IPS-18a (cell line): ENCODE data around the gene MYOZ3.

Experiments
- H3K27ac ChIP-seq: one replicate; pipeline ENCODE4 v1.5.1; 2013; ENCODE audit warnings: low read length
- H3K27me3 ChIP-seq: one replicate; pipeline ENCODE4 v1.6.1; 2013; ENCODE audit warnings: mild to moderate bottlenecking, low read length; ENCODE audit not compliant: control insufficient read depth, insufficient read depth
- H3K36me3 ChIP-seq: one replicate; pipeline ENCODE4 v1.6.1; 2013; ENCODE audit warnings: low read depth, low read length; ENCODE audit not compliant: control insufficient read depth
- H3K4me1 ChIP-seq: one replicate; pipeline ENCODE4 v1.6.1; 2013; ENCODE audit warnings: low read depth, low read length; ENCODE audit not compliant: control insufficient read depth
- H3K4me3 ChIP-seq: one replicate; pipeline ENCODE4 v1.5.1; 2013; ENCODE audit warnings: low read length
- H3K9ac ChIP-seq: one replicate; pipeline ENCODE4 v1.6.1; 2013; ENCODE audit warnings: mild to moderate bottlenecking, low read length, moderate library complexity
- H3K9me3 ChIP-seq: one replicate; pipeline ENCODE4 v1.6.1; 2013; ENCODE audit warnings: low read depth, low read length; ENCODE audit not compliant: control insufficient read depth

The MYOZ3 gene

GRCh38 chr5:150647275-150648251 lies 13.5 kb upstream of the MYOZ3 start:
- Histone ChIP-seq H3K9me3 (no peaks in the 10 kb centered on the region), H3K4me1 (peaks cover 16% of the 10 kb centered on the region), H3K4me3 (no peak overlapping the region), H3K27ac (no peak overlapping the region), H3K9ac (no peak overlapping the region), H3K36me3 (no peaks in the 10 kb centered on the region), H3K27me3 (no peaks in the 10 kb centered on the region)

GRCh38 chr5:150648294-150649107 lies 12.6 kb upstream of the MYOZ3 start:
- H3K9me3 ChIP-seq = no peaks in the 10 kb centered on the region
- H3K27ac ChIP-seq = no peak overlapping the region
- no peaks in the 10 kb centered on the region for H3K27me3 ChIP-seq
- H3K4me1 ChIP-seq = peaks cover 16% of the 10 kb centered on the region
- H3K36me3 ChIP-seq = no peaks in the 10 kb centered on the region
- no peak overlapping the region for H3K9ac ChIP-seq
- H3K4me3 ChIP-seq = no peak overlapping the region

- Histone ChIP-seq H3K9ac (no peak overlapping the region), H3K27me3 (no peaks in the 10 kb centered on the region), H3K4me3 (no peak overlapping the region), H3K36me3 (no peaks in the 10 kb centered on the region), H3K9me3 (no peaks in the 10 kb centered on the region), H3K4me1 (peaks cover 13% of the 10 kb centered on the region), H3K27ac (no peak overlapping the region)
Observed at GRCh38 chr5:150649108-150650020, 11.7 kb upstream of the MYOZ3 start.

GRCh38 chr5:150650021-150651006 lies 10.7 kb upstream of the MYOZ3 start:
- Histone ChIP-seq H3K27ac (no peak overlapping the region), H3K9ac (no peak overlapping the region), H3K4me3 (no peak overlapping the region), H3K36me3 (no peaks in the 10 kb centered on the region), H3K4me1 (peaks cover 4% of the 10 kb centered on the region), H3K9me3 (no peaks in the 10 kb centered on the region), H3K27me3 (no peaks in the 10 kb centered on the region)

GRCh38 chr5:150651382-150651781 lies 9.7 kb upstream of the MYOZ3 start:
- H3K27me3 ChIP-seq = no peaks in the 10 kb centered on the region

GRCh38 chr5:150651924-150652671 lies 9.0 kb upstream of the MYOZ3 start:
- Histone ChIP-seq H3K27ac (no peak overlapping the region), H3K27me3 (peaks cover under 1% of the 10 kb centered on the region), H3K9ac (no peak overlapping the region), H3K9me3 (no peaks in the 10 kb centered on the region), H3K4me1 (peaks cover 3% of the 10 kb centered on the region), H3K36me3 (no peaks in the 10 kb centered on the region), H3K4me3 (no peak overlapping the region)

More at GRCh38 chr5:150651382-150651781, 9.7 kb upstream of the MYOZ3 start:
- H3K9me3 ChIP-seq = no peaks in the 10 kb centered on the region
- H3K27ac ChIP-seq = no peak overlapping the region
- no peaks in the 10 kb centered on the region for H3K36me3 ChIP-seq
- peaks cover 3% of the 10 kb centered on the region for H3K4me1 ChIP-seq
- H3K4me3 ChIP-seq = no peak overlapping the region
- H3K9ac ChIP-seq = no peak overlapping the region

GRCh38 chr5:150653145-150653761 lies 7.8 kb upstream of the MYOZ3 start:
- Histone ChIP-seq H3K9ac (no peak overlapping the region), H3K9me3 (no peaks in the 10 kb centered on the region), H3K4me3 (no peak overlapping the region), H3K27me3 (peaks cover 4% of the 10 kb centered on the region), H3K4me1 (peaks cover 3% of the 10 kb centered on the region), H3K36me3 (no peaks in the 10 kb centered on the region), H3K27ac (no peak overlapping the region)

GRCh38 chr5:150653762-150654556 lies 7.1 kb upstream of the MYOZ3 start:
- Histone ChIP-seq H3K36me3 (no peaks in the 10 kb centered on the region), H3K9ac (no peak overlapping the region), H3K9me3 (no peaks in the 10 kb centered on the region), H3K4me3 (no peak overlapping the region), H3K27ac (no peak overlapping the region), H3K27me3 (peaks cover 4% of the 10 kb centered on the region), H3K4me1 (peaks cover 3% of the 10 kb centered on the region)

- Histone ChIP-seq H3K4me1 (peaks cover 3% of the 10 kb centered on the region), H3K4me3 (no peak overlapping the region), H3K27ac (no peak overlapping the region), H3K9ac (no peak overlapping the region), H3K27me3 (peaks cover 4% of the 10 kb centered on the region), H3K9me3 (no peaks in the 10 kb centered on the region), H3K36me3 (no peaks in the 10 kb centered on the region)
Observed at GRCh38 chr5:150655221-150655620, 5.8 kb upstream of the MYOZ3 start.
